Measurements from ENCODE around the gene ZNF85. TPM values are rescaled to one million over a fixed set of nuclear protein-coding genes. Genes with fewer than 3 reads are reported as not detected.

Gene ZNF85
- polyA plus RNA-seq, 3 donors, result 17.3 to 20.1 (median 18.8) TPM

Other genes with a start within 250 kb of the ZNF85 start
- 1 to 10 TPM; 3.9 to 6.2 (median 5.7) TPM for gene ZNF66, start 146.9 kb upstream of the ZNF85 start, polyA plus RNA-seq (ENCODE audit: insufficient read length in 3 of 3)
- gene ZNF430, start 97.4 kb downstream of the ZNF85 start, polyA plus RNA-seq (ENCODE audit: insufficient read length in 3 of 3), result 10 to 100 TPM; 10.7 to 12.2 (median 11.9) TPM
- 10 to 100 TPM; 14.8 to 28.7 (median 15.6) TPM for gene ZNF714, start 159.0 kb downstream of the ZNF85 start, polyA plus RNA-seq (ENCODE audit: insufficient read length in 3 of 3)
- gene ZNF431, start 218.8 kb downstream of the ZNF85 start, polyA plus RNA-seq (ENCODE audit: insufficient read length in 3 of 3), result 10 to 100 TPM; 19.0 to 29.4 (median 23.6) TPM